Neural crest cell (in vitro differentiated cells): Measurements from ENCODE around the gene FGF12. TPM values are rescaled to one million over a fixed set of nuclear protein-coding genes. Genes with fewer than 3 reads are reported as not detected.

Experiments used
- DNase-seq: peaks from one replicate; pipeline ENCODE4 v3.0.0; 2021; ENCODE audit warnings: low read depth, mixed read lengths, low spot score
- H3K27ac Mint-ChIP-seq: one replicate; pipeline ENCODE4 v1.8.0; 2021; ENCODE audit warnings: mild to moderate bottlenecking, mixed read lengths; ENCODE audit not compliant: unreplicated experiment
- H3K27me3 Mint-ChIP-seq: 2 replicates; pipeline ENCODE4 v1.8.0; 2021; ENCODE audit warnings: low read depth, mild to moderate bottlenecking, mixed read lengths
- H3K36me3 Mint-ChIP-seq: 2 replicates; pipeline ENCODE4 v1.8.0; 2021; ENCODE audit warnings: low read depth, mild to moderate bottlenecking, mixed read lengths
- H3K4me1 Mint-ChIP-seq: 2 replicates; pipeline ENCODE4 v1.8.0; 2021; ENCODE audit warnings: mixed read lengths
- H3K4me3 Mint-ChIP-seq: one replicate; pipeline ENCODE4 v1.8.0; 2021; ENCODE audit warnings: mild to moderate bottlenecking, mixed read lengths
- H3K9me3 Mint-ChIP-seq: 2 replicates; pipeline ENCODE4 v1.8.0; 2021; ENCODE audit warnings: mixed read lengths
- total RNA-seq: library from RNA; stranded (reverse); gene quantifications from 2 replicates; pipeline ENCODE4 v1.2.1, GENCODE V29; 2021
- TF ChIP-seq, protein P1 (sequence below): fragments of 200-600 bp; sonication (generic); conservative IDR thresholded peaks from 2 replicates; pipeline ENCODE4 v1.5.0; 2021; ENCODE audit warnings: antibody characterized with exemption, mild to moderate bottlenecking

The FGF12 gene
- total RNA-seq, 1 donor from 2014 or later, result 4.0 TPM

DNA sequence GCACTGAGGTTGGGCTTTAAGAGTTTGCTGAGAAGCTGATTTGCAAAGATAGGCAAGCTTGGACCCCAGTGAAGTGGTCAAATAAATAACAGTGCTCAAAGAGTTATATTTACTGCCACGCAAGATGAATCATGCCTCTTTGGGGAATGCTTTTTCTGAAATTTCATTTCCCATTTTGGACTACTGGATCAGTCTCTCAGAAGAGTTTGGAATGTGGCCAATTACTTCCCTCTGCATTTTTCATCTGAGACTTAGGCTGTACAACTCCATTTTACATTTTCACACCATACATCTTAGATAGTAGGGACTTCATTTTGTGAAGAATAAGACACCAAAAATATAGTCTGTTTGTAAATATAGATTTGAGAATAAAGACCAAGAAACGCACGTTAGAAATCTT is 419.7 kb downstream of the FGF12 start:
- TF ChIP-seq, protein P1, sequence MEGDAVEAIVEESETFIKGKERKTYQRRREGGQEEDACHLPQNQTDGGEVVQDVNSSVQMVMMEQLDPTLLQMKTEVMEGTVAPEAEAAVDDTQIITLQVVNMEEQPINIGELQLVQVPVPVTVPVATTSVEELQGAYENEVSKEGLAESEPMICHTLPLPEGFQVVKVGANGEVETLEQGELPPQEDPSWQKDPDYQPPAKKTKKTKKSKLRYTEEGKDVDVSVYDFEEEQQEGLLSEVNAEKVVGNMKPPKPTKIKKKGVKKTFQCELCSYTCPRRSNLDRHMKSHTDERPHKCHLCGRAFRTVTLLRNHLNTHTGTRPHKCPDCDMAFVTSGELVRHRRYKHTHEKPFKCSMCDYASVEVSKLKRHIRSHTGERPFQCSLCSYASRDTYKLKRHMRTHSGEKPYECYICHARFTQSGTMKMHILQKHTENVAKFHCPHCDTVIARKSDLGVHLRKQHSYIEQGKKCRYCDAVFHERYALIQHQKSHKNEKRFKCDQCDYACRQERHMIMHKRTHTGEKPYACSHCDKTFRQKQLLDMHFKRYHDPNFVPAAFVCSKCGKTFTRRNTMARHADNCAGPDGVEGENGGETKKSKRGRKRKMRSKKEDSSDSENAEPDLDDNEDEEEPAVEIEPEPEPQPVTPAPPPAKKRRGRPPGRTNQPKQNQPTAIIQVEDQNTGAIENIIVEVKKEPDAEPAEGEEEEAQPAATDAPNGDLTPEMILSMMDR, result no peak
- no peaks in the 10 kb centered on the region for H3K9me3 Mint-ChIP-seq
- peaks cover 6% of the 10 kb centered on the region for H3K27me3 Mint-ChIP-seq
- no peak overlapping the region for H3K4me3 Mint-ChIP-seq
- no peak overlapping the region for H3K27ac Mint-ChIP-seq
- DNase-seq, result no peak
- H3K36me3 Mint-ChIP-seq, result no peaks in the 10 kb centered on the region
- H3K4me1 Mint-ChIP-seq, result no peaks in the 10 kb centered on the region

DNA sequence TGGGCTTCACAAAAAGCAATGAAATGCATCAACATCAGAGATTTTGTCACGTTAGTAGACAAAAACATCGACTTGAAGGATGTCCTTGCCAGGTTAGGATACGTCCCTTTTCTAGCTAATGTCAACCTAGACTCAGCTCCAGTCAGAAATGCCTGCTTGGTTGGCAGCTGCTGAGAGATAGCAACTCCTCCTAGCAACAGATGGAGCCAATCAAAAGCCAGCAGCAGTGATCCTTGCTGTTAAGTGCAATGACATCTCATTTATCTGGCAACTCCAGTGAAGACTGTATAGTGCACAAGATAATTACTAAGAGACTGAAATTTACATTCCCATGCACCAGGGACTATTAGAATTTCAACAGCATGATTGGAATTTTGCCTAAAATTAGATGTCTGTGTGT is 424.1 kb downstream of the FGF12 start:
- Mint-ChIP-seq H3K27ac (no peak overlapping the region), H3K9me3 (peaks cover 3% of the 10 kb centered on the region), H3K36me3 (no peaks in the 10 kb centered on the region), H3K4me3 (no peak overlapping the region), H3K4me1 (no peaks in the 10 kb centered on the region), H3K27me3 (peaks cover 6% of the 10 kb centered on the region)
- DNase-seq, result no peak
- TF ChIP-seq, protein P1, result no peak

DNA sequence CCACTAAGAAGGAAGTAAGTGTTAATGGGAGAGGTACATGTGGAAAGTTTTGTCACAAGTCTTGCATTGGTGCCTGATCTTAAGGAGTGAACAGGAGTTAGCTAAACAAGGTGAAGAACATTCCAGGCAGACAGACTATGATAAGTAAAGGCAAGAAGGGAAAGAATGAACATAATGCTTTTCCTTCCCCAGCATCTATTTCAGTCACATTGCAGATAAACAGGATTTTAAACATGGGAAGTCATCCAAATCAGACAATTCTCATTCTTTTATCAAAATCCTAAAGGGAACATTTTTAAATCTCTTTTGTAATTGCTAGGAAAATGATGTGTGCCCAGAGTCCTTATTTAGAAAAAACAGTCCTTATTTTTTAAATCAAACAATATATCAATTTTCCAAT is 424.6 kb downstream of the FGF12 start:
- peaks cover 6% of the 10 kb centered on the region for H3K27me3 Mint-ChIP-seq
- TF ChIP-seq, protein P1, result no peak
- no peak overlapping the region for H3K27ac Mint-ChIP-seq
- H3K36me3 Mint-ChIP-seq, result no peaks in the 10 kb centered on the region
- DNase-seq, result no peak
- peaks cover 3% of the 10 kb centered on the region for H3K9me3 Mint-ChIP-seq
- H3K4me3 Mint-ChIP-seq, result no peak overlapping the region
- no peaks in the 10 kb centered on the region for H3K4me1 Mint-ChIP-seq

DNA sequence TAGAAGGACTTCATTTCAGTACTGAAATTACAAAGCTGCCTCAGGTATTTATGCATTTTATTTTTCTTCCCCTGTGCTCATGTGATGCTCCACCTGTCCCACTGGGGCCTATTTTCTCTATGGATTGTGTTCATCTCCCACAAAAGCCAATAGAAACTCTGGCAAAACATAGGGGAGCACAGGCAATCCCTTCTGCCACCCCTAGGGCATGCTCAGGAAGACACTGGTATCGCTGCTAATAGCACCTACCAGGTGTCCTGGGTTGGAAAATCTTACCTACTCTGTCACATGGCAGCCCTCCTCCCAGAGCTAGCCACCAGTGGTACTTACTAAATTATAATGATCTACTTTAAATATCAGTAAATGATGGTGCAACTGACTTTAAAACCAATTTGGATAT is 427.4 kb downstream of the FGF12 start:
- no peak for DNase-seq
- Mint-ChIP-seq H3K27ac (no peak overlapping the region), H3K4me3 (no peak overlapping the region), H3K27me3 (peaks cover 6% of the 10 kb centered on the region), H3K9me3 (peaks cover 3% of the 10 kb centered on the region), H3K4me1 (no peaks in the 10 kb centered on the region), H3K36me3 (no peaks in the 10 kb centered on the region)
- TF ChIP-seq, protein P1, result peak; percentile 12

DNA sequence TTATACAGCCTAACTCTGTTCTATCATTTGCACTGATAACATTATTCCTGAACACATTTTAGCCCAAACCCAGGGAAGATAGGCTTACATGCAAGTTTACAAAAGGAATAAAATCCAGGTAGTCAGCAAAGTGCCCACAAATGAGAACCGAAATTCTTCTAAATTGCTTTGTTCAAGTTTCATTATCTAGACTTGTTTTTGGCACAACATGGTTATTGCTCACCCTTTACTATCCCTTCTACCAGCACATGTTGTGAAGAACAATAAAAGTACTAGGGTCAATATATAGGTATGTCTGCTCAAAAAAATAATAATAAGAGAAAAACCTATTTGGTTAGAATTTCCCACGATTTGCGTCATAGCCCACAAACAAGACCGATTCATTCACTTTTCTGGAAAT is 430.5 kb downstream of the FGF12 start:
- H3K4me3 Mint-ChIP-seq, result no peak overlapping the region
- H3K27me3 Mint-ChIP-seq, result no peaks in the 10 kb centered on the region
- H3K4me1 Mint-ChIP-seq, result no peaks in the 10 kb centered on the region
- no peak for DNase-seq
- H3K36me3 Mint-ChIP-seq, result no peaks in the 10 kb centered on the region
- no peak overlapping the region for H3K27ac Mint-ChIP-seq
- TF ChIP-seq, protein P1, result no peak
- H3K9me3 Mint-ChIP-seq, result peaks cover 3% of the 10 kb centered on the region
